HG03159 (cell line): ENCODE data around the gene ASB17.
"Not testable (repeated sequence)": the region's sequence is repeated elsewhere in the genome, so short reads cannot be mapped to it uniquely, and the experiment has no call there.

ENCODE experiments used
- ATAC-seq: cut with Tn5 transposase; IDR thresholded peaks from one replicate; pipeline ENCODE4 v1.9.1; 2021; ENCODE audit warnings: mild to moderate bottlenecking, moderate library complexity; ENCODE audit not compliant: unreplicated experiment

ASB17 gene, protein sequence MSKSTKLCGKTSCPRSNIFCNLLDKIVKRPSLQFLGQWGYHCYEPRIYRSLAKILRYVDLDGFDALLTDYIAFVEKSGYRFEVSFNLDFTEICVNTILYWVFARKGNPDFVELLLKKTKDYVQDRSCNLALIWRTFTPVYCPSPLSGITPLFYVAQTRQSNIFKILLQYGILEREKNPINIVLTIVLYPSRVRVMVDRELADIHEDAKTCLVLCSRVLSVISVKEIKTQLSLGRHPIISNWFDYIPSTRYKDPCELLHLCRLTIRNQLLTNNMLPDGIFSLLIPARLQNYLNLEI

GRCh38 chr1:75932304-75932703, at the start of gene ASB17:
TSS of gene ASB17 (minus strand) at chr1:75932404. CDS start at chr1:75932291, 113 bp downstream.
- no peak for ATAC-seq

GRCh38 chr1:75980972-75981897, 49.0 kb upstream of the ASB17 start:
- ATAC-seq = peak; percentile 56

DNA sequence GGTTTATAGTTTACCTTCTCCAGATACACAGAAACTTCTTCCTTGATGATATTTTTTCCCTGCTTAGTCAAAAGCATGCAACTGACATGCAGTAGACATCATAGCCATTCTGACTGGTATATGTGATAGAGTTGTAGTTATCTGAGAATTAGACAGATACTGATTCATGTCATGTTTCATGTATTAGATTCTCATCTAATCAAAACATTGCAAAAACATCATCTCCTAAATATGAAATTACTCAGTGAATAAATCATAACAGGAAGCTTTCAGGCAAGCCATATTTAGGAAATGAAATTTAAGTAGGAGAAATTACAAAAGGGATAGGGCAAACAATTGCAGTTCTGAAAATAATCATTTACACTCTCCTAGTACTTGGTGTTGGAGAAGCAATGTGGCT, 38.4 kb upstream of the ASB17 start:
- no peak for ATAC-seq

- ATAC-seq = no peak
Measured at GRCh38 chr1:75969550-75969949, 37.3 kb upstream of the ASB17 start.

DNA sequence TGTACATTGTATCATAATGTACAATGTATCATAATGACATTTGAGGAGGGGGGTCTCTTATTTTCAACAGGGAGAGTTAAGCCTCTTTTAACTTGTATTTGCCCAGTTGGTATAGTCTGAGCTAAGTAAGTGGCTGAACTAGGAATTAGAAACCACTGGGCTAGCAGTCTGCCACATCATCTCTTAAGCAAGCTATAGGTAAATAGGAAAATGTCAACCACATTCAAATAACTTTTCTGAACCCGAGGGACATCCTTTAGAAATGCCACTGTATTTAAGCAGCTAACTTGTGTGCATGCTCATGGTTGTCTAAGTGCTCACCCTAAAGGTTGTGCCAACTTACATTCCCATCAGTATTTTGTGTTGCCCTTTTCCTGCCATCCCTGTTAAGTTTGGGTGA, 35.5 kb upstream of the ASB17 start:
- ATAC-seq = no peak

- no peak for ATAC-seq
Measured at GRCh38 chr1:75964760-75965408, 32.7 kb upstream of the ASB17 start.

- ATAC-seq = not testable (repeated sequence)
Measured at GRCh38 chr1:75964110-75964759, 32.0 kb upstream of the ASB17 start.

DNA sequence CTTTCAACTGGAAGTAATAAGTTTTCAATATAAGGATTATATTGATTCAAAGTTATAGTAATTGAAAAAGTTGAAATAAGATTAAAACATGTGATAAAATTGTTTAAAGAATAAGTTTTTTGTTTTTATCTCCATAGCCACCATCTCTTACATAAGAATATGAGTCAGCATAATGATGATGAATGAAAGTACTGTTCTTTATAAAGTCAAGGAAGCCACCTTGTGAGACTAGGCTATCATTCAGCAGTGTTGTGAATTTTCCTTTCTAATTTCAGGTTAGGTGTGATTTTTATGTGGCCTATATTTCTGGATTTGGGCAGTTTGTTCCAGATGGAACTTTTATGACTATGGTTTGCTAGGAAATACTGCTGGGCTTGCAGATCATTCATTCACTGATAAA, 22.4 kb upstream of the ASB17 start:
- ATAC-seq = no peak

- no peak for ATAC-seq
Measured at GRCh38 chr1:75953461-75953860, 21.3 kb upstream of the ASB17 start.

GRCh38 chr1:75952016-75952415, 19.8 kb upstream of the ASB17 start:
- ATAC-seq = no peak

DNA sequence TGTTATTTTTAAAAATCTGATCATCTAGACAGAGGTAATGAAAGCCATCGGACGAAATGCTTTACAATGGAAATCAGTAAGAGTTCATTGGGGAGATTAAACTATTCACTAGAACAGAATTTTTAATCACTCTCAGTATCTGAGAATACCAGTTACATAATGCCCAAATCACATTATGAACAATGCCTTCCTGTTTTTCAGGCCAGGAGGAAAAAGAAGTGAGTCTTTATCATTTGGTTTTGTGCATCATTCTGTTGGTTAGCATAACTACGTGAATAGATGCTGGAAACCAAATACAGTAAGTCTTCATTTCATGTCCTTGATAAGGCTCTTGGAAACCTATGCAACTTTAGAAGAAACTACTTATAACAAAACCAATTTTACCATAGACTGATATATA, 18.0 kb upstream of the ASB17 start:
- ATAC-seq = no peak

DNA sequence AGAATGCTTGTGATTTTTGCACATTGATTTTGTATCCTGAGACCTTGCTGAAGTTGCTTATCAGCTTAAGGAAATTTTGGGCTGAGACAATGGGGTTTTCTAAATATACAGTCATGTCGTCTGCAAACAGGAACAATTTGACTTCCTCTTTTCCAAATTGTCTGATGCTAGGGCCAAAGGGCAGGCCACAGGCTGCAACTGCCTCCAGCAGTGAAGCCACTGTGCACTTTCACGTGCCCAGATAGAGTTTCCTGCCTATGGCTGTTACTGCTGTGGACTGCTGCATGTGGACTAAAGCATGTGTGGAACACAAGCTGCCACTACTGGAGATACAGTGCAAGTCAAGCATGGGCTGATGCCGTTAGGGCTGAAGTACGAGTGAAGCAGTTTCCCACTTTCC, 10.8 kb upstream of the ASB17 start:
- not testable (repeated sequence) for ATAC-seq

- peak; percentile 55 for ATAC-seq
Measured at GRCh38 chr1:75937034-75937433, 4.8 kb upstream of the ASB17 start.

GRCh38 chr1:75922698-75923097, 9.5 kb downstream of the ASB17 start:
- ATAC-seq = no peak

DNA sequence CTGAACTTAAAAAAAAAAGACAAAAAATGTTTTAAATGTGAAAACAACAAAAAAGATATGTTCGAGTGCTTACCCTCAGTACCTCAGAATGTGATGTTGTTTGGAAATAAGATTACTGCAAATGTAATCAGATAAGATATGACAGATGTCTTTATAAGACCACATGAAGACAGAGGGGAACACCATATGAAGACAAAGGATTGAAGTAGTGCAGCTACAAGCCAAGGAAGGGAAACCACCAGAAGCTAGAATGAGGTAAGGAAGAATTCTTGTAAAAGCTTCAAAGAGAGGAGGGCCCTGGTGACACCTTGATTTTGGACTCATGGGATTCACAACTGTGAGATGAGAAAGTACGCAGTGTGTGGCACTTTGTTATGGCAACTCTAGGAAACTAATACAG, 15.4 kb downstream of the ASB17 start:
- ATAC-seq = no peak

GRCh38 chr1:75908717-75909152, 23.5 kb downstream of the ASB17 start:
- ATAC-seq = peak; percentile 79

DNA sequence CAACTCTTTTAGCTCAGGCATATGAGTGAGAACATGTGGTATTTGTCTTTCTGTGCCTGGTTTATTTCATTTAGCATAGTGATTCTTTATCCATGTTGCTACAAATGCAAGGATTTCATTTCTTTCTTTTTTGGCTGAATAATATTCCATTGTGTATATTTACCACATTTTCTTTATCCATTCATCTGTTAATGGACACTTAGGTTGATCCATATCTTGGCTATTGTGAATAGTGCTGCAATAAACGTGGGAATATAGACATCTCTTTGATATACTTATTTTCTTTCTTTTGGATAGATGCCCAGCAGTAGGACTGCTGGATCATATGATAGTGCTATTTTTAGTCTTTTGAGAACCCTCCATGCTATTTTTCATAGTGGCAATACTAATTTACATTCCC, 30.8 kb downstream of the ASB17 start:
- ATAC-seq = no peak

- no peak for ATAC-seq
Measured at GRCh38 chr1:75884437-75884836, 47.8 kb downstream of the ASB17 start.

- no peak for ATAC-seq
Measured at GRCh38 chr1:75879985-75880384, 52.2 kb downstream of the ASB17 start.

- ATAC-seq = no peak
Measured at GRCh38 chr1:75870951-75871350, 61.3 kb downstream of the ASB17 start.
